GM12801 (cell line): ENCODE measurements around the gene SHFL.

ENCODE experiments used
- TF ChIP-seq, protein P1 (sequence below): IDR thresholded peaks from one replicate; pipeline ENCODE4 v1.5.1; 2011; ENCODE audit warnings: control low read depth; ENCODE audit not compliant: insufficient read length; ENCODE audit errors: extremely low read depth

SHFL gene

GRCh38 chr19:10095948-10096614 is 10.0 kb downstream of the SHFL start:
- TF ChIP-seq, protein P1, sequence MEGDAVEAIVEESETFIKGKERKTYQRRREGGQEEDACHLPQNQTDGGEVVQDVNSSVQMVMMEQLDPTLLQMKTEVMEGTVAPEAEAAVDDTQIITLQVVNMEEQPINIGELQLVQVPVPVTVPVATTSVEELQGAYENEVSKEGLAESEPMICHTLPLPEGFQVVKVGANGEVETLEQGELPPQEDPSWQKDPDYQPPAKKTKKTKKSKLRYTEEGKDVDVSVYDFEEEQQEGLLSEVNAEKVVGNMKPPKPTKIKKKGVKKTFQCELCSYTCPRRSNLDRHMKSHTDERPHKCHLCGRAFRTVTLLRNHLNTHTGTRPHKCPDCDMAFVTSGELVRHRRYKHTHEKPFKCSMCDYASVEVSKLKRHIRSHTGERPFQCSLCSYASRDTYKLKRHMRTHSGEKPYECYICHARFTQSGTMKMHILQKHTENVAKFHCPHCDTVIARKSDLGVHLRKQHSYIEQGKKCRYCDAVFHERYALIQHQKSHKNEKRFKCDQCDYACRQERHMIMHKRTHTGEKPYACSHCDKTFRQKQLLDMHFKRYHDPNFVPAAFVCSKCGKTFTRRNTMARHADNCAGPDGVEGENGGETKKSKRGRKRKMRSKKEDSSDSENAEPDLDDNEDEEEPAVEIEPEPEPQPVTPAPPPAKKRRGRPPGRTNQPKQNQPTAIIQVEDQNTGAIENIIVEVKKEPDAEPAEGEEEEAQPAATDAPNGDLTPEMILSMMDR, result no peak

- TF ChIP-seq, protein P1, result no peak
These were observed 10.5 kb downstream of the SHFL start for GRCh38 chr19:10096615-10096963.

DNA sequence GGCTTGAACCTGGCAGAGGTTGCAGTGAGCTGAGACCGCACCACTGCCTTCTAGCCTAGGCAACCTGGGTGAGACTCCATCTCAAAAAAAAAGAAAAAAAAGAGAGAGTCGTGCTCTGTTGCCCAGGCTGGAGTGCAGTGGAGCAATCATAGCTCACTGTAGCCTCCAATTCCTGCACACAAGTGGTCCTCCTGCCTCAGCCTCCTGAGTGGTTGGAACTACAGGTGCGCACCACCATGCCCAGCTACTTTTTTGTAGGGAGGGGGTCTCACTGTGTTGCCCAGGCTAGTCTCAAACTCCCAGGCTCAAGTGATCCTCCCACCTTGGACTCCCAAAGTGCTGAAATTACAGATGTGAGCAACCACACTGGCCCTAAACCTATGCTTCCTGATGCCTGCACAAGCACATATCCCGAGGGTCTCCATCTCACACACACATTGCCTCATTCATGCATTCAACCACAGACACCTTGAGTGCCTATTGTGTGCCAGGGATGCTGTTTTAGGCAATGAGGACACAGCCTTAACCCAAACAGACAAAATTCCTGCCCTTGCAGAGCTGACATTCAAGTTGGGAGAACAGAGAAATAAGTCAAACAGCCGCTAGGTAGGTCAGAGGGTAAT is 14.2 kb downstream of the SHFL start:
- TF ChIP-seq, protein P1, result no peak

GRCh38 chr19:10102787-10103236 is 16.7 kb downstream of the SHFL start:
- TF ChIP-seq, protein P1, result no peak

DNA sequence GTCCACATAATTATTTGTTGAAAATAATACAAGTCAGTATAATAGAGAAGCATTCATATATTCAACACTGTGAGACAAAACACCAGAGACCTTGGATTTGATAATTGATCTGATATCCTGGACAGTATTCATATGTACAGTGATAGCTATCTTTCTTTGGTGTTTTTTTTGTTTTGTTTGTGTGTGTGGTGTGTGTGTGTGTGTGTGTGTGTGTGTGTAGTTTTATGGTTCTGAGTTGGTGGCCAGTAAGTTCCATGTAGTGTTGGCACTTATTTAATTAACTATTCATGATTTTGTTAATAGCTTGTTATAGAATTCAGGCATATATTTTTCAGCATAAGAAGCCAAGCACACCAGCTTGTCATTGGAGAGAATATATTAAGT is 18.0 kb downstream of the SHFL start:
- TF ChIP-seq, protein P1, result no peak

DNA sequence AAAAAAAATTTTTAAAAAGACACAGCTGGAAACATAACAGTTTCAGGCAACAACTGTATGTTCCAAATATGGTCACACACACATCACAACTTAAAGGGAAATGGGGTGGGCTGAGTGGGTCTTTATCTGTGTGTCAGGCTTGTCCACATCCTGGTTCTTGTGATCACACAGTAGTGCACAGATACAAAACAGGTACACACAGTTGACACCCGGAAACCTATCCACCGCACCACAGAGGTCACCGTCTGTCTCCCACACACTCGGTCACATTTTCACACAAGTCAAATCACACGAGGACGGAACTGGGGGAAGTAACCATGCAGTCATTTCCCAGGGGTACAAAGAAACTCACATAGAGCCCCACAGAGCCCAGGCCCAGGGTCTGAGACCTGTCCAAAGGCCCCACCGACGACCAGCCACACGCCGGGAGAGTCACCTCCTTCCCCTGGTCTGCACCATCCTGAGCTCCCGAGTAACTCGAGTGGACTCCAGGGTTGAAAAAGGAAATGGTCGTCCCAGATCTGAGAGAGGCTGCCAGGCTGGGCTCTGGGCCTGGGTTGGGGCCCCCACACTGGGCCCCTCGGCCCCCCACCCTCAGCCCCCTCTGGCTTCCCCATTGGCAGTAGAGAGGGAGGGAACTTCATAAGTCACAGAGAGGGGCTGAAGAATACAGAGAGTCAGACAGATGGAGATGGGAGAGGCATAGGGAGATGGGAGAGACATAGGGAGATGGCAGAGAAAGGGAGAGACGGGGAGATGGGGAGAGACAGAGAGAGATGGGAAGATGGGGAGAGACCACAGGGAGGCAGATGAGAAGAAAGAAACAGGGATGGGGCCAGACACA is 18.8 kb downstream of the SHFL start:
- TF ChIP-seq, protein P1, result no peak

- TF ChIP-seq, protein P1, result no peak
These were observed 19.5 kb downstream of the SHFL start for GRCh38 chr19:10105509-10106099.
